CD4-positive, alpha-beta T cell treated with Interleukin-12 subunit alpha and Interleukin-12 subunit beta, for 1 hour (primary cell): ENCODE data around the gene TBC1D13.
"Not testable (repeated sequence)": the region's sequence is repeated elsewhere in the genome, so short reads cannot be mapped to it uniquely, and the experiment has no call there.

Experiments used
- DNase-seq: peaks from one replicate; pipeline ENCODE4 v3.0.0-alpha.2; 2020

TBC1D13 gene

DNA sequence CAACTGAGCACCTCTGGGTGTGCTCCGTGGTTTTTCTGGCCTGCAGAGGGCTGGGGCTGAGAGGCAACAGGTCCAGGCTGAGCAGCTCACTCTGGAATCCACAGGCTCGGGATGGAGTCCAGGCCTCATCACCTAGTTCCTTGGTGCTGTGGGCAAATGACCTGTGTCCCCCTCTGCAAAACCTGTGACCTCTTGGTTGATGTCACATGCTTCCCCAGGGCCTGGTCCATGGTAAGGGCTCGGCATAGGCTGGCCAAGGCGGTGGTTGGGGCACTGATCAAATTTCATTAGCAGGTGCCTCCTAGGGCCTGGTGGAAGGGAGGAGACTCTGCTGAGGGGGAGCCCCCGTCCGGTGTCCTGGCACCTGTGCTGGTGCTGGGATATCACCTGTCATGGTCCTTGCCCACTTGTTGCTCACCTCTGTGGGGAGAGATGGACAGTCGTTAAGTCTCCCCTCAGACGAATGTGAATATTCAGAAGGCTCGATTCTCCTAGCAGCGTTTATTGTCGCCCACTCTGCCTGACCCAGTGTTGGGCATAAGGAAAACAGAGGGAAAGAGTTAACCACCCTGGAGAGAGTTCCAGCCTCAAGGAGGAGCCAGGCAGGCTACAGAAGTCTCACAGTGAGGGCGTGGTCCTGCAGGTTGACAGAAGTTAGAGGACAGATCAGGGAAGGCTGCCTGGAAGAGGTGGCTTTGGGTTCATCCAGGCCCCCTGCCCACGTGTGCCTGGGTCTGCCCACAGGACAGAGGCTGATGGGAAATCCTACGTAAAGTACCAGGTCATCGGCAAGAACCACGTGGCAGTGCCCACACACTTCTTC lies 34.7 kb downstream of the TBC1D13 start:
- DNase-seq = no peak

DNA sequence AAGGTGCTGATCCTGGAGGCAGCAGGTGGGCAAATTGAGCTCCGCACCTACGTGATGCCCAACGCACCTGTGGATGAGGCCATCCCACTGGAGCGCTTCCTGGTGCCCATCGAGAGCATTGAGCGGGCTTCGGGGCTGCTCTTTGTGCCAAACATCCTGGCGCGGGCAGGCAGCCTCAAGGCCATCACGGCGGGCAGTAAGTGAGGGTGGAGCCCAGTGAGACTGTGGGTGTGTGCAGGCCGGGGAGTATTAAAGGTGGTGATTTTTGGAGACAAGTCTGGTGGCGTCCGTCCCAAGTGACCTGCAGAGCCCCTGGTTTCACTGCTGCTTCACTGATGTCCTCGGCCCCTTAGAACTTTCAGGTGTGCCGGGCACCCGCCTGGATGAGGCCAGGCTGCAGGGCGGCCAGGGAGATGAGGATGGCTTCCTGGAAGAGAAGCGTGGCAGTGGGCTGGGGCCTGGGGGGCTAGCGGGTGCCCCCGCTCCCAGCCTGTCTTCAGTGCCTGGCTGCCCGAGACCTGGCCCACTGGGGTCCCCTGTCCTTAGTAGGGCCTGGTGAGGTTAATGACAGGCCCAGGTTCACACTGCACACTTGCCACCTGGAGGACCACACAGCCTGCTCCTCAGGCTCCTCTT lies 35.5 kb downstream of the TBC1D13 start:
- no peak for DNase-seq

DNA sequence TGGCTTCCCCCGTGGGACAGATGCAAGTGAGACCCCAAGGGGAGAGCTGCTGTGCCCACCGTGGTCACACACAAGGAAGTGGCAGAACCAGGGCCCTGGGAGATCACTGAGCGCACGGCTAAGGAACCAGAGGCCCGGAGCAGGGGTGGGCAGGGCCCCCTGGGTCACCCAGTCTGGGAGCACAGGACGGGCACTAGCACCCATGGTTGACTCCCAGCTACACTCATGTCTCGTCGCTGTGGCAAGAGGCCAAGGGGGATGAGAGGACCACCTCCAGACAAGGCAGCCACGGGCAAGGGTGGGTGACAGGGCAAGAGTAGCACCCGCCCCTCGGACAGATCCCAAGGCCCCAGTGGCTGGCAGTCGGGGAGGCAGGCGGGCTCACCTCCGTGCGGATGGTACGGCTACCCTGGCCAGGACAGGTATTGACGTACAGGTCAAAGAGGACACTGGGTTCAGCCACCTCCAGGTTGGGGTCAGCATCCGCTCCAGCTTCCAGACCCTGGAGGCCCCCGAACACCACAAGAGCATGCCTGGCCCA lies 36.4 kb downstream of the TBC1D13 start:
- DNase-seq = no peak

DNA sequence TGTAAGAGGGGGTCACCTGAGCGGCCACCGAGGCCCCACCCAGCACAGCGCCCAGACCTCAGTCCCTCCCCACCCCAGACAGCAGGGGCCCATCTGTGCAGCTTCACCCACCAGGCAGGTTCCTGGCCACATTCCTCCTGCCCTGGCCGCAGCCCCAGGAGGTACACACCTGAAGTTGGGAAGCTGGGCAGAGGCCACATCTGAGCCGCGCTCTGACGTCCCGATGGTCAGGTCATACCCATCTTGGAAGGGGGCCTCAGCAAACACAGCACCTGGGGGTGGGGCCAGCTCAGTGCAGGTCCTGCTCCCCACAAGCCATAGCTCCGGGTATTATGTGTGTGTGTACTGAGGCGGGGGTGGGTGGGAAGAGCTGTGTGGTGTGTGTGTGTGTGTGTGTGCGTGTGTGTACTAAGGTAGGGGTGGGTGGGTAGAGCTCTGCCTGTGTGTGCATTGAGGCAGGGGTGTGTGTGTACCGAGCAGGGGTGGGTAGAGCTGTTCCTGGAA lies 36.9 kb downstream of the TBC1D13 start:
- no peak for DNase-seq

DNA sequence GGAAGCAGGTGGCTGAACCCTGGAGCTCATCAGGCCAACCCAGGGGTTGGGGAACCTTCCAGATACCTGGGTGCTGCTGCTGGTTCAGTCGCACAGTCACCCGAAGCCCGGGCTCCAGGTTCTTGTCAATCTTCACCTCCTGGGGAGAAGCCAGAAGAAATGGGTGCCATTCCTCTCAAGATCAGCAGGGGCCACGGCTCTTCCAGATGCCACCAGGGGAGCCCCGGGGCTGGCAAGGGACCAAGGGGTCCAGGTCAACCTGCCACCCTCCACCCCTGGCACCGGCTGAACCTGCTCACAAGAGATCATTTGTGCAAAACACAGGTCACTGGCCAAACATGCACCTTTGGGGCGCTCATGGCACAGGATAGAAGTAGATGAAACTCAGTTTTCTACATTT lies 37.9 kb downstream of the TBC1D13 start:
- no peak for DNase-seq

DNA sequence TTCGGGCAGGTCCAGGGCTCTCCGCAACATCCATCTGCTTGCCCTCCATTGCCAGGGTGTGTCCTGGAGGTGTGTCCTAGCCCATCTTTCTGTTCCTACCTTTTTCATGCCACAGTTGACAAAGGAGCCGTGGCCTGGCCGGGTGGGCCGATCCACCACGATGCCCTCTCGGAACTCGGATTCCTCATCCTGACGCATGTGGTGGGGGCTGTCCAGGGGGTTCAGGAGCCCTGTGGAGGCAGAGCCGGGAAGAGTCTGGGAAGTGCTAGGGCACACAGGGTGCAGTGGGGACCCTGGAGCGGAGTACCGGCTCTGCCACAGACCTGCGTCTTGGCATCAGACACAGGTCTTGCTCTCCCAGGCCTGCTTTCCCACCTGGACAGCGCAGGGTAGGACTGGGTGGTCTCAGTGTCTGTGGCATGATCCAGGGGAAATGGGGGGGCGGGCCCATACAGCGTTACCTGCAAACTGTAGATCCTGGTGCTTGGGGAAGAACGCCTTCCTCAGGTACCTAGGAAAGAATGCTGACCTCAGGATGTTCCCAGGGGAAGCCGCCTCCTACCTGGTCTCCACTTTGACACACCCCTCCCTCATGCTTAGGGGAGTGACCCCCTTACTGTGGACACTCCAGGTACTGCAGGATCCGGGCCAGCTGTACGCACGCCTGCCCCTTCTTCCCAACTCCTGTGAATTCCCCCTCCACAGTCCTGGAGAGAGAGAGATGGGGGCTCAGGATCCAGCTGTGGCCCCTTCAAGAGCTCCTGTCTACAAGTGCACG lies 39.1 kb downstream of the TBC1D13 start:
- DNase-seq = no peak

DNA sequence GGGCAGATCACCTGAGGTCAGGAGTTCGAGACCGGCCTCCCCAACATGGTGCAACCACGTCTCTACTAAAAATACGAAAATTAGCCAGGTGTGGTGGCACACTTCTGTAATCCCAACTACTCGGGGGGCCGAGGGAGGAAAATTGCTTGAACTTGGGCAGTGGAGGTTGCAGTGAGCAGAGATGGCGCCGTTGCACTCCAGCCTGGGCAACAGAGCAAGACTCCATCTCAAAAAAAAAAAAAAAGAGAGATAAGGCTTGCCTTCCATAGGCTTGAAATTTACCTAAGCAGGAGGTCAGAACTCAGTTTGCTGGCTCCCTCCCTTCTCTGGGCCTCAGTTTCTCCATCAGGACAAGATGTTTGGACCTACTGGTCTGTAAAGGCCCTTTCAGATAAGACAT lies 41.2 kb downstream of the TBC1D13 start:
- DNase-seq = no peak

DNA sequence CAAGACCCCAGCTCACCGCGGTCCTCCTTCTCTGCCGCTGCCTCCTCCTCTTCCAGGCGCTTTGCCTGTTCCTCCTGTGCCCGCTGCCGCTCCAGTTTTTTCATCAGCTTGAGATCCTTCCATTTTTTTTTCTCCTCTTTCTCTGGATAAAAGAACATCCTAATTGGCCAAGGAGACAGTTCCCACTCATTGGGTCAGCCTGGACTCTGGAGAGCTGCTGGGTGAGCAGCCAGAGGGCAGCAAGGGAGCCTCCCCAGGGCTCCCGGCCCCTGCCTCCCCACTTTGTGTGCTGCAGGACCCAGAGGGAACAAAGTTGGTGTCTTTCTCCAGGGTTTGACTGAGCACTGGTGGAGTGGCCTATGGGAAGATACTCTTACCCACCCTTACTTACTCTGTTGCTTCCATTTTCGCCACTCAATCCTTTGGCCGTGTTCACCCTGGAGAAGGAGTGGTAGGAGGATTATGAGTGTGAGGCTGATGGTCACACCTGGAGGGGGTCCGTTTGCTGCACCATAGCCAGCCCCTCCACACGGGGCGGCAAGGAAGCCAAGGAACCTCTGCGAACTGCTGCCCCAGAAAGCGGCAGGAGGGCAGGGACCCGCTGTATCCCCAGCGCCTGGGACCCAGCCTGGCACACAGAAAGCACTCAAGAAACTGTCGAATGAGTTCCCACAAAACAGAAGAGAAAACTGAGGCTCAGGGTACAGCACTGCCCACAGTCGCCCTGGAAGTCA lies 41.8 kb downstream of the TBC1D13 start:
- no peak for DNase-seq

DNA sequence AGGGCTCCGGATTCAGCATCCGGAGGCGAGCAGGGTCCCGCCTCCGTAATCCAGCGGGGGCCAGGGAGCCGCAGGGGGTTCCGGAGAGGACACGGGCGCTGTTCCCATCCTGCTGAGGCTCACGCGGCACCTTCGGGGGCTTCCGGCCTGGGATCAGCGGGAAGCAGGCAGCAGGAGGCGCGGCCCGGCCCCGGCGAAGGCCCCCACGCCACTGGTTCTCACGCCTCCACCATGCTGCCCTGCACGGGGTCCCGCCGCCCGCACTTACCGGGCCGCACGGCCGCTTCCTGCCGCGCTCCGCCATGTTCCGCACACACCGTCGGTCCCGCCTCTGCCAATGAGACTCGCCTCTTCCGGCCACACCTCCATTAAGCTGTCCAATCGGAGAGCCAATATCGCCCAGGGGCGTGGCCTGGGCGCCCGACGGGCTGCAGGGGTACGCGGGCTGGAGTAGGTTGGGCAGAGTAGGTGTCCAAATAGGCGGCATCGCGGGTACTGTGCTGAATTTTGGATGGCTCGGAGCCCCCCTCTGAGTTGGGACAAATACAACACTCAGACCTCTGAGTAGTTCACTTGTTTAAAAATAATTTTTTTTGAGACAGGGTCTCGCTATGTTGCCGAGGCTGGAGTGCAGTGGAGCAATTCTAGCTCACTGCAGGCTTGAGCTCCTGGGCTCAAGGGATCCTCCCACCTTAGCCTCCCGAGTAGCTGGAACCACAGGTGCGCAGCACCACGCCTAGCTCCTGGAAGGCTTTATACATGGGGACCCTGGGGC lies 42.6 kb downstream of the TBC1D13 start, which contains the start of gene SPOUT1:
TSS of gene SPOUT1 (minus strand) at position 318 of the 775 bp plus-strand sequence. CDS start at position 304, 14 bp downstream.
- DNase-seq = peak; percentile 96

DNA sequence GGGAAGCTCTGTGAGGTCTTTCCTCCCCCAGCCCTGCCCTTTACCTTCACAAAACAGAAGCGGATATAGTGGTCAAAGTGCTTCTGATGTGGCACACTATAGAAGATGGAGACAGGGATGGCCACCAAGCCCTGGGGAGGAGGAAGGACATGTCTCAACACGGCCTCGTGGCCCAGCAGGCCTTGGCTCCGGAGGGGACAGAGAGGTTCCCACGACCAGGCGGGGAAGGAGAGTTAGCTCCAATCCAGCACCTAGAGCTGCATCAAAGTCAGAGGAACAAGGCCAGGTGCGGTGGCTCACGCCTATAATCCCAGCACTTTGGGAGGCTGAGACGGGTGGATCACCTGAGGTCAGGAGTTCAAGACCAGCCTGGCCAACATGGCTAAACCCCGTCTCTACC lies 46.6 kb downstream of the TBC1D13 start:
- no peak for DNase-seq

DNA sequence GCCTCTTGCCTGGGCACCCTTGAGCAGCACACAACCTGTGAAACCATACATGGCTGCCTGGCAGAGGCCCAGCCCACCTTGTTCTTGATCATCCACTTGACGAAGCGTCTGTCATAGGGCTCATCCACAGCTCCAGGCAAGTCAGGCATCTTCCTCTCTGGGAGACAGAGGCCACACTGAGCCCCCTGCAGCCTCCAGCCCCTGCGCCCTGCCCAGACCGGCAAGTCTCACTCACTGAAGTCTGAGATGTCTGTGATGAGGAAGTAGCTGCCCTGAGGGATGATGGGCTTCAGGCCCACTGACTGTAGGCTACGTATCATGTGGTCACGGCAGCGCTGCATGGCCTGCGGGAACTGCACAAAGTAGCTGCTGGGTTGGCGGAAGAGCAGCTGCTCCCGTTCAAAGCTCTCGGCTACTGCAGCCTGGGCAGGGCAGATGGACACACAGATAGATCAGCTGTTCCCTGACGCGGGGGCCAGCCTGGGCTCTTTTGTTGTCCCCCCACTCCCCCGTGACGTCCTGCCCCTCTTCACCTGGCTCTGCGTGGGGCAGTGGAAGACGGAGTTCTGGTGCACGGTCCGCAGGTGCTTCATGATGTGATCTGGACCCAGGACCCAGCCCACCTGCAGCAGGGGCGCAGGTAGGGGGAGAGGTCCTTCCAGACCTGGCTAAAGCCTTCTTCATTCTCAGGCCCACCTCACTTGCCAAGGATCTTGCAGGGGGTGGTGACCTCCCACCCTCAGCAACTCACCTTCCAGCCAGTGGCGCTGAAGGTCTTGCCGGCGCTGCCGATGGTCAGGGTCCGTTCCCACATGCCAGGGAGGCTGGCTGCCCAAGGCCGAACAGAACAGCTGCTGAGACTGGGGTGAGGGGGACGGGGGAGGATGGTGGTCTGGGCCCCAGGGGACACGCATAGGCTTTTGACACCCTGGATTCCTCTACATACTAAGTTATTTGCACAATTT lies 48.5 kb downstream of the TBC1D13 start:
- no peak for DNase-seq

DNA sequence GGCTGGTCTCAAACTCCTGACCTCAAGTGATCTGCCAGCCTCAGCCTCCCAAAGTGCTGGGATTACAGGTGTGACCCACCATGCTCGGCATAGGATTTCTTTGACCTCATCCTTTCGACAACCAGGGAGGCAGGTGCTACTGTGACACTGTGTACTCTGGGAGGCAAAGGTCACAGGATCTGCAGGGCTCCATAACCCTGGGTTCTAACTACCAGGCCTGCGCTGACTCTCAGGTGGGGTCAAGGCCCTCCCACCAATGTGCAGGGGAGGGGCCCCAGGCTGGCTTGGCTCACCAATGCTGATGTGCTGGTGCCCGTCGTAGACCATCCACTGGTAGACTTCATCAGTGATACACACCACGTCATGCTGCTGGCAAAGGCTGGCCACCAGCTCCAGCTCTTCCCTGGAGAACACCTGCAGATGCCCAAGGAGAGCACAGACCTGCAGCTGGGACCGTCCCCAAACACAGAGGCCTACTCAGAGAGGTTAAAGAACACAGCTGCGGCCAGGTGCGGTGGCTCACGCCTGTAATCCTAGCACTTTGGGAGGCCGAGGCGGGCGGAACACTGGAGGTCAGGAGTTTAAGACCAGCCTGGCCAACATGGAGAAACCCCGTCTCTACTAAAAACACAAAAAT lies 49.6 kb downstream of the TBC1D13 start:
- no peak for DNase-seq

DNA sequence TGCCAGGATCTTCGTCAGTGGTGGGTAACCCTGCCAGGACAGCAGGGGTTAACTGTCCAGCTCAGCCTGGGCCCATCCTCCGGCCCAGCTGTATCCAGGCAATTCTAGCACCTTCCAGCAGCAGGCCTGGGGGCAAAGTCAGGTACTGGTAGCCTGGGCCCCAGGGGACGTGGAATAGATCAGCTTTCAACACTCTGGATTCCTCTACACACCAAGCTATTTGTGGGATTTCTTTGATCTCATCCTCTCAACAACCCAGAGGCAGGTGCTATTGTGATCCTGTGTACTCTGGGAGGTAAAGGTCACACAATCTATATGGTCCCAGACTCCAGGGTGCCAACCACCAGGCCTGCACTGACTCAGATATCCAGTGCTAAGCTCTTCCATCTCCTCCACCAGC lies 51.3 kb downstream of the TBC1D13 start:
- DNase-seq = no peak

DNA sequence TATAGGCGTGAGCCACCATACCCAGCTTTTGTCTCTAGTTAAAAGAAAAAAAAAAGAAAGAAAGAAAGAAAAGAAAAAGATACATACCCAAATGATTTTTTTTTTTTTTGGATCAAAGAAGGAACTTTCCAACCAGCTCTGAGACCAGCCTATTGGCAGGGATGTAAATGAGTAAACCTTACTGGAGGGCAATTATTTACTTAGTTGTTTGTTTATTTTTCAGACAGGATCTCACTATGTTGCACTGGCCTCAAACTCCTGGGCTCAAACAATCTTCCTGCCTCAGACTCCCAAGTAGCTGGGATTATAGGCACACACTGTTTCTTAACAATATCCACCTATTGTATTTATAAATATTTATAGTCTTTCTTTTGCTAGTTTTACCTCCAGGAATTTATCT lies 53.5 kb downstream of the TBC1D13 start:
- DNase-seq = no peak

DNA sequence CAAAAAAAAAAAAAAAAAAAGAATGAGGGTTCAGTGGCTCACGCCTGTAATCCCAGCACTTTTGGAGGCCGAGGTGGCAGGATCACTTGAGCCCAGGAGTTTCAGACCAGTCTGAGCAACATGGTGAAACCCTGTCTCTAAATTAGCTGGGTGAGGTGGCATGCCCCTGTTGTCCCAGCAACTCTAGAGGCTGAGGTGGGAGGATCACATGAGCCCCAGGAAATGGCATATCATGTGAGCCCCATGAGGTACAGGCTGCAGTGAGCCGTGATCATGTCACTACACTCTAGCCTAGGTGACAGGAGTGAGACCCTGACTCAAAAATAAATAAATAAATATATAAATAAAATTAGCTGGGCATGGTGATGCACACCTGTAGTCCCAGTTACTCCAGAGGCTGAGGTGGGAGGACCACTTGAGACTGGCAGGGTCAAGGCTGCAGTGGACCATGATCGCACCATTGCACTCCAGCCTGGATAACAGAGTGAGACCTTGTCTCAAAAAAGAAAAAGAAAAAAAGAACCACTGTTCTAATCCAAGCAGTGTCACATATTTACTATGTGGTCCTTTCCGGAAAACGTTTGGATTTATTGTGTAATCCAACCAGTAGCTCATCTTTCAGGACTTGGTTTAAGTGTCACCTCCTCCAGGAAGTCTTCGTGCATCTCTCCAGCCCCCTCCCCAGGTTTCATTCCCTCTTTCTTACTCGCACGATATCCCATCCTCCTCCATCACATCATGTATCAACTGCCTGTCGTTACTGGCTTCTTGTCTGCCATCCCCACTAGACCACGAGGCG lies 54.8 kb downstream of the TBC1D13 start:
- DNase-seq = no peak

DNA sequence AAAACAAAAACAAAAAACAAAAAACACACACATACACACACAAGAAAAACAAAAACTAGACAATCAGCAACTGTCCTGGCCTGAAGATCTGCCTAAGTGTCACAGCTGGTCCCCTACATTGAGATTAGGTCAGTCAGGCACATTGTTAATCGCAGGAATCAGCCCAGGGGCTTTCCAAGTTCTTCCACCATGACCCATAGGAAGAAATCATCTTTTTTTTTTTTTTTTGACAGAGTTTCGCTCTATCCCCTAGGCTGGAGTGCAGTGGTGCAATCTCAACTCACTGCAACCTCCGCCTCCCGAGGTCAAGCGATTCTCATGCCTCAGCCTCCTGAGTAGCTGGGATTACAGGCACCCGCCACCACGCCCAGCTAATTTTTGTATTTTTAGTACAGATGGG lies 56.1 kb downstream of the TBC1D13 start:
- DNase-seq = not testable (repeated sequence)

DNA sequence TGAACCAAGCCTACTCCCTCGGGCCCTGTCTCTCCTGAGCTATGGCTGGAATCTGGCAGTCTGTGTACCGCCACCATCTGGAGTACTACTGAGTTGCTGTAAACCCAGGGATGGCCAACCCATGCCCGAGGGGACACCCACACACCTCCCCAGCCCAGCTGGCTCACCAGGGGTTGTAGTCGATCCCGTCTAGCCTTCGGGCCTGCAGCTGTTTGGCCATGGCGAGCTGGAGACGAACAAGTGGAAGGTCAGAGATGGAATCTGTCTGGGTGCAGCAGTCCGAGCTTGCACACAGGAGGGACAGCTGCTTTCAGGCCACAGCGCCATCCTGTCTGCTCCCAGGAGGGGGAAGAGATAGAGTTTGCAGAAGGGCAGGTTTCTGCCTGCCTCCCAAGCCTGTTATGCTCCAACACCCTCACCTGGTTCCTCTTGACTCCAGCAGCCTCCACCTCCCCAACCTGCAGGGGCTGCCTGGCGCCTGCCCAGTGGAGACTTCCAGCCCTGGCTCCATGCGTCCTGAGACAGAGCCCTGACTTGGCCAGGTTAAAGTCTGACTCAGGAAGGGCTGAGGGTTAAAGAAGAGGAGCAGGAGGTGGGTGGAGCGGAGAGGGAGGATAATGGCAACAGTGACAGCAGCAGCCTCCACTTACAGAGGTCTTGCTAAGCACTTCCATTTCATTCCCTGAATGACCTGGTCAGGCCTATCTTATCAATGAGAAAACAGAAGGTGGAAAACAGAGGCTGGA lies 58.3 kb downstream of the TBC1D13 start:
- DNase-seq = no peak

DNA sequence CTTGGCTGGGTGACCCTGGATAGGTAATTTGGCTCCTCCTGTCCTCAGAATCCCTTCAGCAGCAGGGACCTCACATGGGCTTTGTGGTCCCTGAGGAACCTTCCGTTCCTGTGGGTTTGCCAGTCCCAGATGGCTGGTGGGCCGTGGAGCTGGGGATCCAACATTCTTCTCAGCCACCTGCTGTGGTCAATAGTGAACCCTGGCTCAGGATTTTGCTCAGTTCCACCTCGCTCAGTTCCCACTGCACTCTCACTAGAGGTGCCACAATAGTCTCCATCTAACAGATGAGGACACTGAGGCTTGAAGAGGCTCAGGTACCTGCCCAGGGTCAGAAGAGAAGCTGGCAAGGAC lies 59.6 kb downstream of the TBC1D13 start:
- DNase-seq = no peak
